A673 (cell line): Measurements from ENCODE around the gene NHEJ1.

ENCODE experiments used
- EZH2 ChIP-seq: fragments of 200-600 bp; sonication (generic); IDR thresholded peaks from 2 replicates; pipeline ENCODE4 v1.6.1; 2017; ENCODE audit warnings: borderline replicate concordance, low read depth, mild to moderate bottlenecking, mixed read lengths, antibody characterized with exemption, low read length; ENCODE audit not compliant: poor library complexity, severe bottlenecking
- TF ChIP-seq, protein P1 (sequence below): fragments of 300-800, 200-600 bp; sonication (generic); conservative IDR thresholded peaks from 2 replicates; pipeline ENCODE4 v1.5.1; 2017; ENCODE audit warnings: low read depth, mild to moderate bottlenecking, antibody characterized with exemption, low read length, moderate library complexity, mixed read lengths

DNA sequence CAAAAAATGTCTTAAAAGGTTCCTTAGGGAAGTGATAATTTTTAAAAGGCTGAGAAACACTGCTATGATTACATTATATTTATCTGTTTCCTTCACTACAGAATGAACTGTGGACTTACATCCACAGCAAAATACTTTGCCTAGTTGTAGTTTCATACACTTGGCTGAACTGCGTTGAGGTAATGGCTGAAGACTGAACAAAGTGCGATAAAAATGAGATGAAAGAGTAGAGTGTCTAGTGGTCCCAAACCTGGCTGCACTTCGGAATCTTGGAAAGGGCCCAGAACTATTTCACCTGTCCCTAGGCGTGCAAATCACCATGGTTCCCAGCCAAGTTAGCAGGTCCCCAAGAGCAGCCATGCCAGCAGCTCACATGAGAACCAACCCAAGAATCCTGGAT is 81.7 kb downstream of the NHEJ1 start:
- no peak for TF ChIP-seq EZH2
- TF ChIP-seq, protein P1, sequence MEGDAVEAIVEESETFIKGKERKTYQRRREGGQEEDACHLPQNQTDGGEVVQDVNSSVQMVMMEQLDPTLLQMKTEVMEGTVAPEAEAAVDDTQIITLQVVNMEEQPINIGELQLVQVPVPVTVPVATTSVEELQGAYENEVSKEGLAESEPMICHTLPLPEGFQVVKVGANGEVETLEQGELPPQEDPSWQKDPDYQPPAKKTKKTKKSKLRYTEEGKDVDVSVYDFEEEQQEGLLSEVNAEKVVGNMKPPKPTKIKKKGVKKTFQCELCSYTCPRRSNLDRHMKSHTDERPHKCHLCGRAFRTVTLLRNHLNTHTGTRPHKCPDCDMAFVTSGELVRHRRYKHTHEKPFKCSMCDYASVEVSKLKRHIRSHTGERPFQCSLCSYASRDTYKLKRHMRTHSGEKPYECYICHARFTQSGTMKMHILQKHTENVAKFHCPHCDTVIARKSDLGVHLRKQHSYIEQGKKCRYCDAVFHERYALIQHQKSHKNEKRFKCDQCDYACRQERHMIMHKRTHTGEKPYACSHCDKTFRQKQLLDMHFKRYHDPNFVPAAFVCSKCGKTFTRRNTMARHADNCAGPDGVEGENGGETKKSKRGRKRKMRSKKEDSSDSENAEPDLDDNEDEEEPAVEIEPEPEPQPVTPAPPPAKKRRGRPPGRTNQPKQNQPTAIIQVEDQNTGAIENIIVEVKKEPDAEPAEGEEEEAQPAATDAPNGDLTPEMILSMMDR = no peak
